Hepatocyte (in vitro differentiated cells): Measurements from ENCODE around the gene KCNE4. TPM values are rescaled to one million over a fixed set of nuclear protein-coding genes. Genes with fewer than 3 reads are reported as not detected.

Source experiments
- DNase-seq: peaks from one replicate; pipeline ENCODE4 v3.0.0-alpha.2; 2016; ENCODE audit warnings: low spot score
- H2AFZ ChIP-seq: fragments of 200-600 bp; sonication (generic); 2 replicates; pipeline ENCODE4 v1.6.0; 2016; ENCODE audit warnings: antibody characterized with exemption, mild to moderate bottlenecking
- H3K27ac ChIP-seq: fragments of 200-600 bp; sonication (generic); 2 replicates; pipeline ENCODE4 v1.5.1; 2016; ENCODE audit warnings: mild to moderate bottlenecking
- H3K27me3 ChIP-seq: fragments of 200-600 bp; sonication (generic); 2 replicates; pipeline ENCODE4 v1.6.1; 2016
- H3K36me3 ChIP-seq: fragments of 200-600 bp; sonication (generic); replicated peaks from 2 replicates; pipeline ENCODE4 v1.5.1; 2016; ENCODE audit warnings: low read depth; ENCODE audit not compliant: insufficient read depth
- H3K4me1 ChIP-seq: fragments of 200-600 bp; sonication (generic); 2 replicates; pipeline ENCODE4 v1.5.1; 2016; ENCODE audit warnings: mild to moderate bottlenecking, moderate library complexity; ENCODE audit not compliant: insufficient read depth
- H3K4me2 ChIP-seq: fragments of 200-600 bp; sonication (generic); 2 replicates; pipeline ENCODE4 v1.6.0; 2016
- H3K4me3 ChIP-seq: fragments of 200-600 bp; sonication (generic); 2 replicates; pipeline ENCODE4 v1.5.1; 2016; ENCODE audit warnings: mild to moderate bottlenecking
- H3K79me2 ChIP-seq: fragments of 200-600 bp; sonication (generic); 2 replicates; pipeline ENCODE4 v1.6.0; 2017; ENCODE audit warnings: mild to moderate bottlenecking
- H3K9me2 ChIP-seq: fragments of 200-600 bp; sonication (generic); replicated peaks from 2 replicates; pipeline ENCODE4 v1.6.0; 2017; ENCODE audit warnings: mild to moderate bottlenecking; ENCODE audit not compliant: insufficient read depth
- H3K9me3 ChIP-seq: fragments of 200-600 bp; sonication (generic); 2 replicates; pipeline ENCODE4 v1.5.1; 2016; ENCODE audit warnings: low read depth, mild to moderate bottlenecking
- H4K20me1 ChIP-seq: fragments of 200-600 bp; sonication (generic); 2 replicates; pipeline ENCODE4 v1.6.0; 2016; ENCODE audit warnings: mild to moderate bottlenecking; ENCODE audit not compliant: insufficient read depth, poor library complexity, severe bottlenecking
- CTCF ChIP-seq: fragments of 200-600 bp; sonication (generic); IDR thresholded peaks from 2 replicates; pipeline ENCODE4 v1.5.1; 2016; ENCODE audit warnings: antibody characterized with exemption, mild to moderate bottlenecking; ENCODE audit not compliant: poor library complexity
- EZH2 ChIP-seq: fragments of 200-600 bp; sonication (generic); IDR thresholded peaks from 2 replicates; pipeline ENCODE4 v1.6.1; 2016; ENCODE audit warnings: antibody characterized with exemption, mild to moderate bottlenecking, borderline replicate concordance
- EZH2phosphoT487 ChIP-seq: fragments of 200-600 bp; sonication (generic); IDR thresholded peaks from one replicate; pipeline ENCODE4 v1.6.1; 2018; ENCODE audit warnings: antibody characterized with exemption, mild to moderate bottlenecking, low read depth, moderate library complexity; ENCODE audit not compliant: unreplicated experiment, severe bottlenecking
- WGBS: methylation state at CpG from one replicate; pipeline ENCODE4 v1.1.6; 2016; ENCODE audit warnings: low lambda C conversion rate; ENCODE audit errors: missing lambda C conversion rate; 5-methylcytosine and 5-hydroxymethylcytosine counted together
- polyA plus RNA-seq: library from polyadenylated mRNA; unstranded; fragments of >200 nt; fragmentation: Nextera tagmentation; extraction: Ambion mirVana; gene quantifications from 2 replicates; pipeline ENCODE4 v1.2.1, GENCODE V29; 2016
- total RNA-seq: library from RNA; depleted of rRNA; stranded (reverse); fragments of >200 nt; gene quantifications from 2 replicates; pipeline ENCODE4 v1.2.3, GENCODE V29; 2014

KCNE4 gene
- total and polyA plus RNA-seq, 2 experiments from 2014 or later, result 51.4 to 54.6 TPM

DNA sequence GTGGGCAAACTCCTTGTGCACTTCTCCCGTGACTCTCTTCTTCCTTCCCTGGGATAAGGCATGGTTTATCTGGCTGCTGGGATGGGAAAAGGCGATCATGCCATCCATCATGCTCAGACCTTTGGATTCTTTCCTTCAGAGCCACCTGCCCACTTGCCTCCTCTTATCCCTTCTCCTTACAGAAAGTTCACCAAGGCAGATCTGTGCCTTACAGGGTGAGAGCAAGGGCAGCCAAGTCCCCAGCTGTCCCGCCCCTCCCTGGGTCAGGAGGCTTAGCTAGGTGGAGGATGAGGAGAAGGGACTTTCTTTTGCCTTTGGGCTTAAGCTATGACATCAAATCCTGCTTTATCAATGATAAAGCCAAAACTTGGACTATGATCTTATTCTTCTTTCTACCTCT lies 47.6 kb downstream of the KCNE4 start:
- H2AFZ ChIP-seq, result no peak overlapping the region
- H3K4me3 ChIP-seq, result no peak overlapping the region
- no peaks in the 10 kb centered on the region for H3K27me3 ChIP-seq
- no peaks in the 10 kb centered on the region for H3K9me2 ChIP-seq
- H3K9me3 ChIP-seq, result no peaks in the 10 kb centered on the region
- H3K4me1 ChIP-seq, result peaks cover 13% of the 10 kb centered on the region
- H3K27ac ChIP-seq, result peak overlapping the region; percentile 58
- TF ChIP-seq EZH2phosphoT487, result no peak
- DNase-seq, result no peak
- no peak overlapping the region for H3K4me2 ChIP-seq
- H3K36me3 ChIP-seq, result no peaks in the 10 kb centered on the region
- no peaks in the 10 kb centered on the region for H3K79me2 ChIP-seq
- H4K20me1 ChIP-seq, result no peaks in the 10 kb centered on the region
- WGBS, result 92% methylated on average over 3 of the region's 3 CpGs

- no peak overlapping the region for H2AFZ ChIP-seq
- TF ChIP-seq EZH2 (no peak), EZH2phosphoT487 (no peak), CTCF (no peak)
- H3K4me2 ChIP-seq, result peak overlapping the region; percentile 22
- H3K27me3 ChIP-seq, result no peaks in the 10 kb centered on the region
- no peaks in the 10 kb centered on the region for H3K9me3 ChIP-seq
- peak; percentile 70 for DNase-seq
- H4K20me1 ChIP-seq, result no peaks in the 10 kb centered on the region
- peaks cover 13% of the 10 kb centered on the region for H3K4me1 ChIP-seq
- no peaks in the 10 kb centered on the region for H3K9me2 ChIP-seq
- H3K27ac ChIP-seq, result peak overlapping the region; percentile 62
- H3K36me3 ChIP-seq, result no peaks in the 10 kb centered on the region
- 37% methylated on average over 4 of the region's 4 CpGs for WGBS
- H3K4me3 ChIP-seq, result no peak overlapping the region
- no peaks in the 10 kb centered on the region for H3K79me2 ChIP-seq
Measured at GRCh38 chr2:223100061-223100511, 48.1 kb downstream of the KCNE4 start.

GRCh38 chr2:223101340-223102039 lies 49.5 kb downstream of the KCNE4 start:
- Histone ChIP-seq H2AFZ (no peak overlapping the region), H4K20me1 (no peaks in the 10 kb centered on the region), H3K27me3 (no peaks in the 10 kb centered on the region), H3K27ac (peak overlapping the region; percentile 62), H3K9me3 (no peaks in the 10 kb centered on the region), H3K79me2 (no peaks in the 10 kb centered on the region), H3K4me3 (no peak overlapping the region), H3K9me2 (no peaks in the 10 kb centered on the region), H3K36me3 (no peaks in the 10 kb centered on the region), H3K4me1 (peaks cover 13% of the 10 kb centered on the region), H3K4me2 (no peak overlapping the region)
- peak; percentile 44 for TF ChIP-seq CTCF
- no peak for TF ChIP-seq EZH2
- 41% methylated on average over 4 of the region's 4 CpGs for WGBS
- DNase-seq, result peak; percentile 54

- Histone ChIP-seq H4K20me1 (no peaks in the 10 kb centered on the region), H3K4me3 (no peak overlapping the region), H3K27ac (no peak overlapping the region), H2AFZ (no peak overlapping the region), H3K79me2 (no peaks in the 10 kb centered on the region), H3K4me1 (peaks cover 13% of the 10 kb centered on the region), H3K4me2 (no peak overlapping the region), H3K27me3 (no peaks in the 10 kb centered on the region), H3K9me2 (no peaks in the 10 kb centered on the region), H3K36me3 (no peaks in the 10 kb centered on the region), H3K9me3 (no peaks in the 10 kb centered on the region)
- DNase-seq, result no peak
- WGBS, result 87% methylated on average over 3 of the region's 3 CpGs
- TF ChIP-seq CTCF (no peak), EZH2 (no peak), EZH2phosphoT487 (no peak)
Measured at GRCh38 chr2:223102040-223102400, 50.0 kb downstream of the KCNE4 start.
